GM21515 (cell line): ENCODE data around the gene MAN1A2.

Source experiments
- ATAC-seq: cut with Tn5 transposase; IDR thresholded peaks from one replicate; pipeline ENCODE4 v1.9.1; 2021; ENCODE audit not compliant: unreplicated experiment

MAN1A2 gene

DNA sequence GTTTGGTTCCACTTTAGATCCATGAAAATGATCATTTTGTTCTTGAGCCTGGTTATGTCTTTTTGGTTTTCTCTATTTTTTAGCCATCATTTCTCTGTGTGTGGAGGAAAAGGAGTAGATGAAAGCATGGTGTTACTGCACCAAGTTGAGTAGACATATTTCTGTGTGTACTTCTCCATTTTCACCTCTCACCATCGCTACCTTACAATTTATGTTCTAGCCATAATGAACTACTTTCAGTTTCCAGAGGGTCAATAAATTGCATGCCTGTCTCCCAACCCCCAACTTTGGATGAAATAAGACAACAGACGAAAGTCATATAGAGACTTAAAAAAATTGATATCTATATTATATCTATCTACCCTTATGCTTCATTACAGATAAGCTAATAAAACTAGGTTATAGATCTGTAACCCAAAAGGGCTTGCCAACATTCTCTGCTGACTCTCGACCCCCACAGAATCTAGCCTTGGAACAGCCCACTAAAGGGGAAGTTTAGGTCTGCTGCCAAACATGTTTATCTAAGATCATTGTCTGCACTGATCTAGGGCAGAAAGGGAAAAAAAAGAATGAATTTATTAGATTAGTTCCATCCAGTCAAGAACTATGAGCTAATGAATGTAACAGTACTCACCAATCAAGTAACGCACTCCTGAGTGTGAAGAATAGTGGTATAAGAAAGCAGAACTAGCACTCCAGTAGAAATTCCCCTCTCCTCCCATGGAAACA, 7.5 kb upstream of the MAN1A2 start:
- ATAC-seq = no peak

GRCh38 chr1:117362986-117363385, 4.3 kb upstream of the MAN1A2 start:
- no peak for ATAC-seq

GRCh38 chr1:117363571-117364048, 3.6 kb upstream of the MAN1A2 start:
- ATAC-seq = no peak

GRCh38 chr1:117364240-117364639, 3.0 kb upstream of the MAN1A2 start:
- no peak for ATAC-seq

GRCh38 chr1:117365350-117366176, 1.7 kb upstream of the MAN1A2 start:
- no peak for ATAC-seq

- peak; percentile 45 for ATAC-seq
These were observed 838 bp upstream of the MAN1A2 start for GRCh38 chr1:117366177-117367045.

DNA sequence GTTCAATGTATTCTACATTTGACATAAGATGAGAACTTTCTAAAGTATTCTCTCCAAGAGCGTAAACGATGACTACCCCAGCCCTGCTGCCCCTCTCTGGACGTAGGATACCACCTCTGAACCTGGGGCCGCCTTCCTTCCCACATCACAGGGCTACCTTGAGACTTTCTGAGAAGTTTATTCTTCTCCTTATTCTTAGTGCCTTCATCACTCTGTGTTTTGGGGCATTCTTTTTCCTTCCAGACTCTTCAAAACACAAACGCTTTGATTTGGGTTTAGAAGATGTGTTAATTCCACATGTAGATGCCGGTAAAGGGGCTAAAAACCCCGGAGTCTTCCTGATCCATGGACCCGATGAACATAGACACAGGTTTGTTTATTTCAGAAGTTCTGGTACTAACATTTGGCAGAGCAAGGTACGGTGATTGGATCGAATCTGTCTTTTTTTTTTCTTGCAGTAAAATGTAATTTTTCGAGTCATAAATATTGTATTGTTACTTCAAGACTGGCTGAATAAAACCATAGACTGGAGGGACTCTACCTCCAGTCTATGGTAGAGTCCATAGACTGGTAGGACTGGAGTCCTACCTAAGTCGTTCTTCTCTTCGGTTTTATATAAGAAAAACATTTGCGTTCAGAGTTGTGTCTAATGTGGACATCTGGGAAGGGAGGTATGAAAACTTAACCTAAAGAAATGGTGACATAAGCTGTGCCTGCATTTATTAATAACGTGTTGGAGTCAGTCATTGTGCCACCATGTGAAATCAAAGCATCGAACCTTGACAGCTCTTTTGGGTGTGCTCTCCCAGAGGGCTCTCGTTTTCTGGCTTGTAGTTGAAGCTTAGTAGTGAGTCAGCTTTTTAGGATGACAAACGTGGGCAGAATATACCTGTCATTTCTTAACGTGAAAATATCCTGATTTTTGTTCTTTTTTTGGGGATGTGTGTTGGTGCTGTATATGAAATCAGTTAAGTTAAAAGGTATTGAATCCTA, 1.2 kb downstream of the MAN1A2 start:
- peak; percentile 22 for ATAC-seq

DNA sequence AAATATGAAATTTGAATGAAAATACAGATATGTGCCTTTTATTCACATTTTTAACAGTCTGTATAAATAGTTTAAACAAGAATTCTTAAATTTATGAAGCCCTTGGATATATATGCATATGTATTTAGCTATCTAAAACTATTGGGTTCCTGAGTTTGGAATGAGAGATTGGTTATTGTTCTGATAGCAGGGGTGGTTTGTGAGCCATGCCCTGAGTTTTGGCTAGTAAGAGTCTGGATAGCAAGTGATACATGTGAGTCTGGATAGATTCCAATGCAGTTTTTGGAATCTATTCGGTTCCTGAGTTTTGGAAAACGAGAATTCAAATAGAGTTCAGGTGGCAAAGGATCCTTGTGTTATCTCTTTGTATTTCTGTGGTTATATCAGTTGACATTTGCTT, 2.8 kb downstream of the MAN1A2 start:
- no peak for ATAC-seq

GRCh38 chr1:117370509-117370908, 3.3 kb downstream of the MAN1A2 start:
- no peak for ATAC-seq

DNA sequence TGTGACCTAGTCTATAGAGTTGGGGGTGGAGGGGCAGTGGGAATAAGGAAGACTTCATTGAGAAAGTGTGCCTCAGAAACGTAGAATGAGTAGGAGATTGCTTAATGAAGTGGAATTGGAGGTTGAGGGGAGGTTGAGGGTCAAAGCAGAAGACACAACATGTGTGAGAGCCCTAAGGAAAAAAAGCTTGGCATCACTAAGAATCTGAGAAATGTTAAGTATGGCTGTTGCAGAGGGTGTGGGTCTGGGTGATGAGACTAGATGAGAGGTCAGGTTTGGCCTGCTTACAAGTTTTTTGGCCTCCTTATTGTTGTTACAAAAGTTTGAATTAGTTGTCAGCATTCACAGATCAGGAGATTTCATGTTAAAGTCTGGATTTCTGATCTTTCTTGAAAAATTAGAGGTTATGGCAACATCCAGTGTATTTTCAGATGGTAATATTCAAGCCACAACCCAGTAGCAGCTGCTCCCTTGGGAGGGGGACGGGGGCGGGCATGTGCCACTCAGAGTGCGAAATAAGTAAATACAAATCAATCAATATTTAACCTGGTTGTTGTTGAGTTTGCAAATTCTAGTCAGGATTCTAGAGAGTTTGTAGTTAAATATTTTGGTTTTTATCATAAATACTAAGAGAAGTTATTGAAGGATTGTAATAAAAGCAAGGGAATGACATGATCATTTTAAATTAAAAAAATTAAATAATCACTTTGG, 4.3 kb downstream of the MAN1A2 start:
- no peak for ATAC-seq

DNA sequence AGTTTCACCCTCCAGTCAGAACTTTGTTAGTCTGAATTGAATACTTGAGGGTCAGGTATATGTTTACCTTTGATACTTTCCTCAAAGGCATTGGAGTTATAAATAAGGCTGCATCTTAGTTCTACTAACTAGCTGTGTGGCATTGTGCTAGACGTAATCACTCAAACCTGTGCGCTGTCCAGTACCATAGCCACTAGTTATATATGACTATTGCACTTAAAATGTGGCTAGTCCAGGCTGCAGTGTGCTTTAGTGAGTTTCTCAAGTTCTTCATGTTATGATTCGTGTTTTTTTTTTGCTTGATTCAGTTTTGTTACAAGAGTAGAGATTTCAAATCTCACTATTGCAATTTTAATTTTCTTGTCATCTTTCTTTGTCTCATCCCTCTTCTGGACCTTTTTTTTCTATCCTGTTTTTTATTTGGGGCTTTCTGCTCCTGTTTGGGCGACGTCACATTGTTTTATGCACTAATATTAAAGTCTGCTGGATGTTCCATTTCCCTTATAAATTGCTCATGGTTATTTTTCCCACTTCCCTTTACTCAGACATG, 5.7 kb downstream of the MAN1A2 start:
- ATAC-seq = no peak

- no peak for ATAC-seq
These were observed 6.7 kb downstream of the MAN1A2 start for GRCh38 chr1:117373932-117374331.

- no peak for ATAC-seq
These were observed 8.1 kb downstream of the MAN1A2 start for GRCh38 chr1:117375327-117375726.

DNA sequence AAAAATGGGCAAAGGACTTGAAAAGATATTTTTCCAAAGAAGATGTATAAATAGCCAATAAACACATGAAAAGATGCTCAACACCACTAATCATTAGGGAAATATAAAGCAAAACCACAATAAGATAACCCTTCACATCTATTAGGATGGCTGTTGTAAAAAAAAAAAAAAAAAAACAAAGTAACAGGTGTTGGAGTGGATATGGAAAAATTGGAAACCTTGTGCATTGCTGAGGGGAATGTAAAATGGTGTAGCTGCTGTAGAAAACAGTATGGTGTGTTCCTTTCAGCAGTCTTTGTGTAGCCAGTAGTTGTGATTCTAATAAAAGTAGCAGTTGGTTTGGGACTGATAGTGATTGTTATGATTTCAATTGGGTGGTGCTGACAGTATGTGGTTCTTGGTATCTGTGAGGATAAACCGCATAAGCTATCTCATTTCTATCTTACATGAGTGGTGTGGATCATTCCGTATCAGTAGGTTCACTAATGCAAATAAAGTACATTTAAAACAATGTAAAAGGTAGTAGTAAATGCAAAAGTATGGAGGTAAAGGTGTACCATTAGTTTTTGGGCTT, 19.9 kb downstream of the MAN1A2 start:
- ATAC-seq = no peak

DNA sequence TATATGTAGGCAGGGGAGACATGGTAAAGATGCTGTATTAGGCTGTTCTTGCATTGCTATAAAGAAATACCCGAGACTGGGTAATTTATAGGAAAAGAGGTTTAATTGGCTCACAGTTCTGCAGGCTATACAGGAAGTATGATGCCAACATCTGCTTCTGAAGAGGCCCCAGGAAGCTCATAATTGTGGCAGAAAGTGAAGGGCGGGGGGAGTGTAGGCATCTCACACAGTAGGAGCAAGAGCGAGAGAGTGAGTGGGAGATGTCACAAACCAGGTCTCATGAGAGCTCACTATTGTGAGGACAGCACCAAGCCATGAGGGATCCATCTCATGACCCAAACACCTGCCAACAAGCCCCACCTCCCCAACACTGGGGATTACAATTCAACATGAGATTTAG, 21.1 kb downstream of the MAN1A2 start:
- no peak for ATAC-seq

GRCh38 chr1:117389284-117389683, 22.0 kb downstream of the MAN1A2 start:
- no peak for ATAC-seq

- ATAC-seq = no peak
These were observed 22.5 kb downstream of the MAN1A2 start for GRCh38 chr1:117389779-117390178.

DNA sequence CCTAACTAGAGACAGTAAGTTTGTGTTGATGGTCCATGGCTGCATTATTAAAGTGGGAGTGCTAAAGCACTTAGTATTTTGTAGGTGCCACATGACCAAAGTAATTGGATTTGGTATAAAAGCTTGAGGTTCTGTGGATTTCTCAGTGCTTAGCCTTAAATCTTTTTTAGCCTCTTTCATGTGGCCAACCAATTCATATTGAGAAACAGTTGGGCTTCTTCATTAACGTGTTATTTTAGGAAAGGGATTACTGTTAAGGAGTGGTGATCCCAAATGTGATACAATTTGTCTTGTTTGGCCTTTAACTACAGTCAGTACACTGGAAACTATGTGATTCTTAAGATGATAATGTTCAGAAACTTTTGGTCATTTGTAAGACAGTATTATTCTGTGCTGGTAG, 25.5 kb downstream of the MAN1A2 start:
- no peak for ATAC-seq

DNA sequence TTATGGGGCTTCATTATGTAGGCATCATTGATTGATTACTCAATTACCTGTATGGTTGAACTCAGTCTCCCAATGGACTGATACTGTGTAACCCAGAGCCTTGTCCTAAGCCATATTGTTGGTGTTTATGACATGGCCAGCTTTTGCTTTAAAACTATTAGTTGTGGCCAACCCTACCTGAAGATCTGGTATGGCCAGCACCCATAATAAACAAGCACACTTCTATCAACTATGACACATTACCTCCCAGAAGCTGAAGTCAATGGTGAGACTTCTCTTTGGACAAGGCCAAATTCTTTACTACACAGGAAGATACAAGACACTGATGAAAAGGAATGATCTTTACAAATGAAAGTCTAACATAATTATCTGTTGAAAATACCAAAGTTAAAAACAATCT, 28.8 kb downstream of the MAN1A2 start:
- ATAC-seq = no peak
